HepG2 (cell line): ENCODE results near the gene NOTO. TPM values are rescaled to one million over a fixed set of nuclear protein-coding genes. Genes with fewer than 3 reads are reported as not detected.

Experiments used
- BCLAF1 ChIP-seq: fragments of 450-650 bp; IDR thresholded peaks from 2 replicates; pipeline ENCODE4 v1.6.1; 2017; ENCODE audit warnings: mild to moderate bottlenecking
- FOXC1 ChIP-seq: sonication (generic); formaldehyde crosslinking; IDR thresholded peaks from 2 replicates; pipeline ENCODE4 v1.8.0; 2022; ENCODE audit warnings: mild to moderate bottlenecking, missing genetic modification reagents, borderline replicate concordance
- GZF1 ChIP-seq: sonication (generic); formaldehyde crosslinking; IDR thresholded peaks from 2 replicates; pipeline ENCODE4 v1.5.1; 2020; ENCODE audit warnings: mild to moderate bottlenecking, missing genetic modification reagents
- HDAC1 ChIP-seq: sonication (generic); formaldehyde crosslinking; IDR thresholded peaks from 2 replicates; pipeline ENCODE4 v1.5.1; 2020; ENCODE audit warnings: mild to moderate bottlenecking, missing genetic modification reagents
- HNF1B ChIP-seq: sonication (generic); formaldehyde crosslinking; IDR thresholded peaks from 2 replicates; pipeline ENCODE4 v1.5.1; 2020; ENCODE audit warnings: mild to moderate bottlenecking, moderate library complexity, missing genetic modification reagents
- KLF9 ChIP-seq: IDR thresholded peaks from 2 replicates; pipeline ENCODE4 v1.6.1; 2016; ENCODE audit warnings: low read depth
- LCORL ChIP-seq, 2 experiments: fragments of 450-650 bp in 1 of 2; sonication (generic) in 1 of 2; formaldehyde crosslinking in 1 of 2; IDR thresholded peaks; 2 replicates each; pipeline versions ENCODE4 v1.5.0 to v1.6.1; 2017 to 2020; ENCODE audit warnings: antibody characterized with exemption in 1 of 2, missing genetic modification reagents in 1 of 2
- PLRG1 ChIP-seq: fragments of 450-650 bp; conservative IDR thresholded peaks from 2 replicates; pipeline ENCODE4 v1.6.1; 2016
- POLR2A ChIP-seq, 2 experiments: IDR thresholded peaks; 2 replicates each; pipeline ENCODE4 v1.6.1; 2011; ENCODE audit warnings: low read depth in 2 of 2, low read length in 2 of 2, mild to moderate bottlenecking in 1 of 2, moderate library complexity in 1 of 2; ENCODE audit not compliant: insufficient read depth in 1 of 2
- SKI ChIP-seq: fragments of 450-650 bp; IDR thresholded peaks from one replicate; pipeline ENCODE4 v1.6.1; 2018; ENCODE audit warnings: mild to moderate bottlenecking; ENCODE audit not compliant: partially characterized antibody
- ZFP41 ChIP-seq: sonication (generic); formaldehyde crosslinking; IDR thresholded peaks from 2 replicates; pipeline ENCODE4 v1.4.0; 2020; ENCODE audit warnings: mild to moderate bottlenecking, missing genetic modification reagents, borderline replicate concordance
- ZNF207 ChIP-seq: fragments of 450-650 bp; IDR thresholded peaks from 2 replicates; pipeline ENCODE4 v1.6.1; 2016; ENCODE audit warnings: antibody characterized with exemption, borderline replicate concordance
- ZNF264 ChIP-seq: sonication (generic); formaldehyde crosslinking; IDR thresholded peaks from 2 replicates; pipeline ENCODE4 v1.4.0; 2020; ENCODE audit warnings: missing genetic modification reagents
- ZNF619 ChIP-seq: sonication (generic); formaldehyde crosslinking; IDR thresholded peaks from 2 replicates; pipeline ENCODE4 v1.4.0; 2020; ENCODE audit warnings: mild to moderate bottlenecking, missing genetic modification reagents
- polyA plus RNA-seq, 8 experiments: library from polyadenylated mRNA; depleted of rRNA in 3 of 8; stranded (reverse) in 7 of 8; unstranded in 1 of 8; fragments of >200 nt; fragmentation: Illumina TruSeq in 4 of 8; extraction: Trizol in 4 of 8; gene quantifications; 2 replicates each; pipeline versions ENCODE4 v1.2.1 to v1.2.3, GENCODE V29; 2011 to 2016; ENCODE audit warnings: low read depth in 4 of 8, missing spikeins in 1 of 8, mixed read lengths in 1 of 8; ENCODE audit not compliant: insufficient read depth in 1 of 8
- total RNA-seq, 5 experiments: library from RNA; depleted of rRNA; stranded (reverse); fragments of >200 nt; fragmentation: Illumina TruSeq; extraction: Trizol; gene quantifications; 2 replicates each; pipeline ENCODE4 v1.2.3, GENCODE V29; 2016; ENCODE audit warnings: low read depth in 1 of 5
- TF ChIP-seq, protein P1 (sequence below): sonication (generic); formaldehyde crosslinking; IDR thresholded peaks from 2 replicates; pipeline ENCODE4 v1.4.0; 2020; ENCODE audit warnings: low read depth, mild to moderate bottlenecking, missing genetic modification reagents
- TF ChIP-seq, protein P2 (sequence below): sonication (generic); formaldehyde crosslinking; IDR thresholded peaks from 2 replicates; pipeline ENCODE4 v1.4.0; 2020; ENCODE audit warnings: missing genetic modification reagents, low read depth, mild to moderate bottlenecking, borderline replicate concordance
- TF ChIP-seq, protein P3 (sequence below): sonication (generic); formaldehyde crosslinking; IDR thresholded peaks from 2 replicates; pipeline ENCODE4 v1.8.1; 2023; ENCODE audit warnings: mild to moderate bottlenecking, missing genetic modification reagents, borderline replicate concordance
- TF ChIP-seq, protein P4 (sequence below): sonication (generic); formaldehyde crosslinking; IDR thresholded peaks from 2 replicates; pipeline ENCODE4 v1.8.0; 2023; ENCODE audit warnings: mild to moderate bottlenecking, missing genetic modification reagents
- TF ChIP-seq, protein P5 (sequence below): sonication (generic); formaldehyde crosslinking; IDR thresholded peaks from 2 replicates; pipeline ENCODE4 v1.8.0; 2022; ENCODE audit warnings: mild to moderate bottlenecking, missing genetic modification reagents, borderline replicate concordance
- TF ChIP-seq, protein P6 (sequence below): sonication (generic); formaldehyde crosslinking; IDR thresholded peaks from 2 replicates; pipeline ENCODE4 v1.4.0; 2020; ENCODE audit warnings: mild to moderate bottlenecking, missing genetic modification reagents

The NOTO gene
- total and polyA plus RNA-seq, 2 of the 13 experiments (the other 11 are each of a cell fraction or from before 2014, with no cell fraction given): not detected

DNA sequence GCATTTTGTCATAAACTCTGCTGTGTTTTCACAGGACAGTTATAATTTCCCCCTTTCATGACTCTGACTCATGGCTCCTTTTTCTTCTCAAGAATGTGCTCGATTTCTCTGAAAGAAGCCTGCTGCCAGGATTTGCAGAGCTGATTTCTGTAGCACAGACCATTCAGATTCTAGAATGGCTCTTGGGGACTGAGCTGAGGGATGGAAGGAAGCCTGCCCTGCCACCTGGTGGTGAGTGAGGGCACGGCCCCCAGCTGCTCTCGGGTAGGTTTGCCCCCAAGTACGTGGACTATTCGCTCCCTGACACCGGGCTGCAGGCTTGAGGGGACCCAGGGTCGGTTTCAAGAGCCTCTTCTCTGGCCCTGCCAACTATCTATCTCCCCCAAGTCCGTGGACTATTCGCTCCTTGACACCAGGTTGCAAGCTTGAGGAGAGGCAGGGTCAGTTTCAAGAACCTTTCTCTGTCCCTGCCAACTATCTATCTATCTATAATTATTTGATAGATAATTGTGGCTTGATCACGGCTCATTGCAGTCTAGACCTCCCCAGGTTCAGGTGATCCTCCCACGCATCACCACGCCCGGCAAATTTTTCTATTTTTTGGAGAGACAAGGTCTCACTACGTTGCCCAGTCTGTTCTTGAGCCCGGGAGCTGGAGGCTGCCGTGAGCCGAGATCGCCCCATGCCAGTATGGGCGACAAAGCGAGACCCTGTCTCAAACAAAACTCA is 10.2 kb downstream of the NOTO start (continued):
- TF ChIP-seq ZNF264 (CRISPR knock-in tag) (no peak), POLR2A (IDR thresholded peaks at IDR 0.05; ENCODE audit: insufficient read depth in 1 of 2, low read depth in 2 of 2, low read length in 2 of 2) (peak in 1 of 2 experiments; percentile 36; a peak in 1 of 4 replicates), ZFP41 (CRISPR knock-in tag) (no peak), HNF1B (peak; percentile 16; the same call in 1 of the 2 replicates), PLRG1 (no peak), ZNF619 (CRISPR knock-in tag) (peak; percentile 35; the same call in 1 of the 2 replicates), HDAC1 (CRISPR knock-in tag) (no peak), BCLAF1 (no peak), LCORL (IDR thresholded peaks at IDR 0.05) (no peak), LCORL (CRISPR knock-in tag; IDR thresholded peaks at IDR 0.05) (peak; percentile 73; the same call in 1 of the 2 replicates), ZNF207 (no peak), FOXC1 (CRISPR knock-in tag) (peak; percentile 47; the same call in 1 of the 2 replicates), KLF9 (CRISPR knock-in tag) (no peak), SKI (no peak), GZF1 (CRISPR knock-in tag) (no peak)
- TF ChIP-seq, protein P1, sequence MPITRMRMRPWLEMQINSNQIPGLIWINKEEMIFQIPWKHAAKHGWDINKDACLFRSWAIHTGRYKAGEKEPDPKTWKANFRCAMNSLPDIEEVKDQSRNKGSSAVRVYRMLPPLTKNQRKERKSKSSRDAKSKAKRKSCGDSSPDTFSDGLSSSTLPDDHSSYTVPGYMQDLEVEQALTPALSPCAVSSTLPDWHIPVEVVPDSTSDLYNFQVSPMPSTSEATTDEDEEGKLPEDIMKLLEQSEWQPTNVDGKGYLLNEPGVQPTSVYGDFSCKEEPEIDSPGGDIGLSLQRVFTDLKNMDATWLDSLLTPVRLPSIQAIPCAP (CRISPR knock-in tag): no peak
- TF ChIP-seq, protein P2, sequence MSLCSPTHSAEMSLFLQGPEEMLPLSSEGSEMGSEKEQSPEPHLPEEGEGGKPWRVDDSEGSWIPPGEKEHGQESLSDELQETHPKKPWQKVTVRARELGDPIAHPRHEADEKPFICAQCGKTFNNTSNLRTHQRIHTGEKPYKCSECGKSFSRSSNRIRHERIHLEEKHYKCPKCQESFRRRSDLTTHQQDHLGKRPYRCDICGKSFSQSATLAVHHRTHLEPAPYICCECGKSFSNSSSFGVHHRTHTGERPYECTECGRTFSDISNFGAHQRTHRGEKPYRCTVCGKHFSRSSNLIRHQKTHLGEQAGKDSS: peak; percentile 24; the same call in 1 of the 2 replicates
- TF ChIP-seq, protein P3, sequence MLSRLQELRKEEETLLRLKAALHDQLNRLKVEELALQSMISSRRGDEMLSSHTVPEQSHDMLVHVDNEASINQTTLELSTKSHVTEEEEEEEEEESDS: no peak
- TF ChIP-seq, protein P4, sequence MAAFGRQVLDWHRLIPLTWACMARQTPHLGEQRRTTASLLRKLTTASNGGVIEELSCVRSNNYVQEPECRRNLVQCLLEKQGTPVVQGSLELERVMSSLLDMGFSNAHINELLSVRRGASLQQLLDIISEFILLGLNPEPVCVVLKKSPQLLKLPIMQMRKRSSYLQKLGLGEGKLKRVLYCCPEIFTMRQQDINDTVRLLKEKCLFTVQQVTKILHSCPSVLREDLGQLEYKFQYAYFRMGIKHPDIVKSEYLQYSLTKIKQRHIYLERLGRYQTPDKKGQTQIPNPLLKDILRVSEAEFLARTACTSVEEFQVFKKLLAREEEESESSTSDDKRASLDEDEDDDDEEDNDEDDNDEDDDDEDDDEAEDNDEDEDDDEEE (CRISPR knock-in tag): no peak
- TF ChIP-seq, protein P5, sequence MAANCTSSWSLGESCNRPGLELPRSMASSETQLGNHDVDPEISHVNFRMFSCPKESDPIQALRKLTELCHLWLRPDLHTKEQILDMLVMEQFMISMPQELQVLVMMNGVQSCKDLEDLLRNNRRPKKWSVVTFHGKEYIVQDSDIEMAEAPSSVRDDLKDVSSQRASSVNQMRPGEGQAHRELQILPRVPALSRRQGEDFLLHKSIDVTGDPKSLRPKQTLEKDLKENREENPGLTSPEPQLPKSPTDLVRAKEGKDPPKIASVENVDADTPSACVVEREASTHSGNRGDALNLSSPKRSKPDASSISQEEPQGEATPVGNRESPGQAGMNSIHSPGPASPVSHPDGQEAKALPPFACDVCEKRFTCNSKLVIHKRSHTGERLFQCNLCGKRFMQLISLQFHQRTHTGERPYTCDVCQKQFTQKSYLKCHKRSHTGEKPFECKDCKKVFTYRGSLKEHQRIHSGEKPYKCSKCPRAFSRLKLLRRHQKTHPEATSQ (CRISPR knock-in tag): no peak
- TF ChIP-seq, protein P6, sequence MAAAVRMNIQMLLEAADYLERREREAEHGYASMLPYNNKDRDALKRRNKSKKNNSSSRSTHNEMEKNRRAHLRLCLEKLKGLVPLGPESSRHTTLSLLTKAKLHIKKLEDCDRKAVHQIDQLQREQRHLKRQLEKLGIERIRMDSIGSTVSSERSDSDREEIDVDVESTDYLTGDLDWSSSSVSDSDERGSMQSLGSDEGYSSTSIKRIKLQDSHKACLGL (CRISPR knock-in tag): no peak
